SH-SY5Y (cell line): Measurements from ENCODE around the gene FSHR.

ENCODE experiments used
- GATA2 ChIP-seq: IDR thresholded peaks from 2 replicates; pipeline ENCODE4 v1.6.1; 2011; ENCODE audit warnings: mild to moderate bottlenecking, low read depth, low read length
- GATA3 ChIP-seq: IDR thresholded peaks from 2 replicates; pipeline ENCODE4 v1.6.1; 2011; ENCODE audit warnings: low read depth, mild to moderate bottlenecking, low read length, moderate library complexity

- no peak for TF ChIP-seq GATA2
- TF ChIP-seq GATA3, result no peak
These were observed 238.4 kb downstream of the FSHR start for GRCh38 chr2:48915884-48916283.
